GM21360 (cell line): Measurements from ENCODE around the gene VAT1.
"Not testable (repeated sequence)": the region's sequence is repeated elsewhere in the genome, so short reads cannot be mapped to it uniquely, and the experiment has no call there.

Source experiments
- ATAC-seq: cut with Tn5 transposase; IDR thresholded peaks from one replicate; pipeline ENCODE4 v1.9.1; 2021; ENCODE audit warnings: mild to moderate bottlenecking, moderate library complexity; ENCODE audit not compliant: unreplicated experiment

Gene VAT1

DNA sequence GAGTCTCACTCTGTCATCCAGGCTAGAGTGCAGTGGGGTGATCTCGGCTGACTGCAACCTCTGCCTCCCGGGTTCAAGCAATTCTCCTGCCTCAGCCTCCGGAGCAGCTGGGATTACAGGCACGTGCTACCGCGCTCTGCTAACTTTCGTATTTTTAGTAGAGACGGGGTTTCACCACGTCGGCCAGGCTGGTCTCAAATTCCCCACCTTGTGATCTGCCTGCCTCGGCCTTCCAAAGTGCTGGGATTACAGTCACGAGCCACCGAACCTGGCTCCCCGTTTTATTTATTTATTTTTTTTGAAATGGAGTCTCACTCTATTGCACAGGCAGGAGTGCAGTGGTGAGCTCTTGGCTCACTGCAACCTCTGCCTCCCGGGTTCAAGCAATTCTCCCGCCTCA is 46.5 kb downstream of the VAT1 start:
- not testable (repeated sequence) for ATAC-seq

DNA sequence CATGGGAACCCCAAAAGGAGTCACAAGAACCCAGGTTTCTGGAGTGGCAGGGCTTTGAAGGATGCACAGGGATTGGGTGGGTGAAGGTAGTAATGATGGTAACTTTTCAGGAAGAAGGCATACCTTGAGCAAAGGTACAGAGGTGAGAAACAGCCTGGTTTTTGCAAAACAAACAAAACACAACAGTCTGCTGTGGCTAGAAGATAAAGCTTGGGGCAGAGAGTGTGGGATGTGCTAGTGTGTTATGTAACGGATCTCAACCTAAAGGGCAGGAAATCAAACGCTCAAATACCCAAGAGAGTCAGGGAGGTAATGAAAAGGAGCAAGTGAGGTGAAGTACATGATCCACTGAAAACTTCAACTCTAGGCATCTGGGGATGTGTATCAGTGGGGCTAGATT is 46.9 kb downstream of the VAT1 start:
- ATAC-seq = no peak

DNA sequence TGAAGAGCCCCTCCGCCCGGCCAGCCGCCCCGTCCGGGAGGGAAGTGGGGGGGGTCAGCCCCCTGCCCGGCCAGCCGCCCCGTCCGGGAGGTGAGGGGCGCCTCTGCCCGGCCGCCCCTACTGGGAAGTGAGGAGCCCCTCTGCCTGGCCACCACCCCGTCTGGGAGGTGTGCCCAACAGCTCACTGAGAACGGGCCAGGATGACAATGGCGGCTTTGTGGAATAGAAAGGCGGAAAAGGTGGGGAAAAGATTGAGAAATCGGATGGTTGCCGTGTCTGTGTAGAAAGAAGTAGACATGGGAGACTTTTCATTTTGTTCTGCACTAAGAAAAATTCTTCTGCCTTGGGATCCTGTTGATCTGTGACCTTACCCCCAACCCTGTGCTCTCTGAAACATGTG is 48.9 kb downstream of the VAT1 start:
- not testable (repeated sequence) for ATAC-seq

DNA sequence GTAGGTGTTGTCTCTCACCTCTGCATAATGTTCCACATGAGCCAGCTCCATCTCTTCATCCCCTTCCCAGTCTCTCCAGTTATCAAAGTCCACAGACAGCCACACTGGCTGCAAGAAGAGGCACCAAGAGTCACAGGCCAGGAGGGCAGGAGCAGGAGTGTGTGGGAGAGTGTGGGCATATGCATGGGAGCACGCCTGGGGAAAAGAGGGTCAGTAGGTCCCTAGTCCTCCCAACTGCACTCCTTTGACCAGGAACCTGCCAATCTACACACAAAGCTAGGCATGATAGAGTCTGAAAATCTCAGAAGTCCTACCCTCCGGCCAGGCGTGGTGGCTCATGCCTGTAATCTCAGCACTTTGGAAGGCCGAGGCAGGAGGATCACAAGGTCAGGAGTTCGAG is 50.6 kb downstream of the VAT1 start:
- ATAC-seq = no peak

- no peak for ATAC-seq
Measured at GRCh38 chr17:42969001-42969581, 53.1 kb downstream of the VAT1 start.

GRCh38 chr17:42967925-42968324 is 54.3 kb downstream of the VAT1 start:
- no peak for ATAC-seq
